CD4-positive, alpha-beta T cell treated with Interleukin-15 for 4 hours (primary cell): ENCODE data around the gene FAM110A.
A peak's percentile ranks its signal among the peaks of the same experiment; 100 is the strongest.
"Not testable (repeated sequence)": the region's sequence is repeated elsewhere in the genome, so short reads cannot be mapped to it uniquely, and the experiment has no call there.

Experiments used
- DNase-seq: peaks from one replicate; pipeline ENCODE4 v3.0.0-alpha.2; 2020; ENCODE audit warnings: low spot score

FAM110A gene

GRCh38 chr20:833450-834150 is at the start of gene FAM110A:
TSS of gene FAM110A (plus strand) at chr20:833715. CDS start at chr20:844805, 11,090 bp downstream.
- peak; percentile 95 for DNase-seq

- DNase-seq: no peak
These were observed 45.7 kb upstream of the FAM110A start for GRCh38 chr20:787825-788224.

DNA sequence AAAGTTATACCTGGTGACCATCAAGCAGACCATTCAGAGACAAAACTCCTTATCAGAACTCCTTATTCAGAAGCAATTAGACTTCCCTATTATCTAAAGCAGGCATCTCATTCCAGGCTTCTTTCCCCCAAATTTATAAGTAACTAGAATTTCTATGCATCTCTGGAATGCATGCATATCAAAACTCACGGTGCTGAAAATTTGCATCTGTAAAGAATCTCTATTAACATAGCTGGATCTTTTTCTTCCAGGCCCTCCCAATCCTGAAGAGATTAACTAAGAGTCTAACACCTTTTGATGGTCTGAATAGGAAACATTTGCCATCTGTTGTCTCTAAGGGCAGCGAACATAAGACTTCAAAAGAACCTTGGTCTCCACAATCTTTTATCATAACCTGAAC is 42.5 kb upstream of the FAM110A start:
- no peak for DNase-seq

DNA sequence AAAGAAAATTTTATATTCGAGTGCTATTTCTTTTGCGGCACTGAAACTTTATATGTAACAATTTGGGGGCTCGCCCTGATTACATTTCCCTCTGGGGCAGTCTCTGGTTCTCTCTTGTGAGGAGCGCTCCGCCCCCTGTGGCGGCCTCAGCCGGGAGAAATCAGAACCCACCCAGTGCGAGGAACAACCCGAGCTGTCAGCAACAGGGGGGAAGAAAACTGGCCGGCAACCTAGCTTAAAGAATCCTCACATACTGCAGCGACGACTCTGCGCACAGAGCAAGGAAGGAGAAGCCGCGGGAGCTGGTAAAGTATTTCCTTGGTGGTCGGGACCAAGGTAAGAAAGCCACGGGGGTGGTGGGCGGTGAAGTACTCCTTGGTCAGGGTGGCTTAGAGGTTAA is 41.3 kb upstream of the FAM110A start:
- no peak for DNase-seq

DNA sequence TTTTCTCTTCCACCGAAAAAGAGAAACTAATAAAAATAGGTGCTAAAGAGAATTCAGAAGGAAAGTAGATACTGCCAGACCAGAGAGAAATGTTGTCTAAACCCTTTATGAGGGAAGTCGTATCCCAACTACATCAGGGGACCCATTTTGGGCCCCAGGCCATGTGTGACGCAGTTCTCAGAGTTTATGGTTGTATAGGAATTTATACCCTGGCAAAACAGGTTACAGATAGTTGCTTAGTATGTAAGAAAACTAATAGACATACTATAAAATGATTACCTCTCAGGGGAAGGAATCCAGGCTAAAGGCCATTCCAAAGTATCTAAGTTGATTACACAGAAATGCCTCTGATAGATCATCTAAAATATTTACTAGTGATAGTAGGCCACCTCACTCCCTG is 36.6 kb upstream of the FAM110A start:
- DNase-seq: no peak

DNA sequence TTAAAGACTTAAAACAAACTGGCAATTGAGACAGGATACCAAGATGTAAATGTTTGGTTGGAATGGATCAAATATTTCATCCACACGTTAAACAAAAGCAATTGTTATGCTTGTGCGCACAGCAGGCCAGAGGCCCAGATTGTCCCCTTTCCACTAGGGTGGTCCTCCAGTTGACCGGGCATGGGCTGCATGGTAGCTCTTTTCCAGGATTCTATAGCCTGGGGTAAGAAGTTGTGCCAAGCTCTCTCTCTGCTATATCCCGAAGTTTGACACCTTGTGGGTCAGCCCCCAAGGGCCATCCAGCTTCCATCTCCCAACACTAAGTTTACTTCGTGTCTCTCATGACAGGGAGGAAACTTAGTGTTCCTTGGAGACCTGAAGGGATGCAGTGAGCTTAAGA is 34.8 kb upstream of the FAM110A start:
- DNase-seq: not testable (repeated sequence)

DNA sequence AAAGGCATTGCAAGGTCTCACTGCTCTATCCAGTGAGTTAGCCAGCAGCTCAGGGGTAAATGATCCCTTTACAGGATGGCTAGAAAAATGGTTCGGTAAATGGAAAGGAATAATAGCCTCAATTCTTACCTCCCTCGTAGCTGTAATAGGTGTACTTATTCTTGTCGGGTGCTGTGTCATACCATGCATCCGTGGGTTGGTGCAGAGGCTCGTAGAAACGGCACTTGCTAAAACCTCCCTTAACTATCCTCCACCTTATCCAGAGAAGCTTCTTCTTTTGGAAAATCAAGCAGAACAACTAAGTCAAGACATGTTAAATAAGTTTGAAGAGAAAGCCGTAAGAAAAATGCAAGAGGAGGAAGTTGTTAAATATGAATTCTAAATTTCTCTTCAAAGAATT is 33.5 kb upstream of the FAM110A start:
- DNase-seq: not testable (repeated sequence)

DNA sequence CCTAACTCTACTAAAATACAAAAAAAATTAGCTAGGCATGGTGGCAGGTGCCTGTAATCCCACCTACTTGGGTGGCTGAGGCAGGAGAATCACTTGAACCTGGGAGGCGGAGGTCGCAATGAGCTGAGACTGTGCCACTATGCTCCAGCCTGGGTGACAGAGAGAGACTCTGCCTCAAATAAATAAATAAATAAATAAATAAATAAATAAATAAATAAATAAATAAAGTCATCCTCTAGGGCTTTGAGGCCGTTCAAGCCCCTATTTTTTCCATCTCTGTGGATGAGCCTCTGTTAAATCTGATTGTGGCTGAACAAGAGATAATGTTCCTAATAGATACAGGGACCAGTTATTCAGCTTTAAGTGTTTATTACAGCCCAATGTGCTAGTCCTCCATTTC is 31.8 kb upstream of the FAM110A start:
- no peak for DNase-seq

DNA sequence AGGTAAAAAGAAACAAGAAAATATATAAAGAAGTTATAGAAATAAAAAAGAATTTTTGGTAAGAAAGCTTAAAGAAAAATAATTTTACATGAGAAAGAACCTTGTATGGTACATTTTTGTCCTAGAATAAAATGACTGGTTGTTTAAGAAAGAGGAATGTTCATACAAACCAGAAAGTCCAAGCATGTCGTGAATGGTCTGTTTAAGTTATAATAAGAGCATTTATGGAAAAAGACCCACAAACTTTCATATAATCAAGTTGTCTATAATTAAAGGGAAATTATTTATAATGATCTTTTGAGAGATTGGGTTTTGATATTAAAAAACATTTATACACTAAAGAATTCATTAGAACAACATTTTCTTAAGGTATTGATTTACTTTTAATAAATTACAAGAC is 27.8 kb upstream of the FAM110A start:
- DNase-seq: no peak

DNA sequence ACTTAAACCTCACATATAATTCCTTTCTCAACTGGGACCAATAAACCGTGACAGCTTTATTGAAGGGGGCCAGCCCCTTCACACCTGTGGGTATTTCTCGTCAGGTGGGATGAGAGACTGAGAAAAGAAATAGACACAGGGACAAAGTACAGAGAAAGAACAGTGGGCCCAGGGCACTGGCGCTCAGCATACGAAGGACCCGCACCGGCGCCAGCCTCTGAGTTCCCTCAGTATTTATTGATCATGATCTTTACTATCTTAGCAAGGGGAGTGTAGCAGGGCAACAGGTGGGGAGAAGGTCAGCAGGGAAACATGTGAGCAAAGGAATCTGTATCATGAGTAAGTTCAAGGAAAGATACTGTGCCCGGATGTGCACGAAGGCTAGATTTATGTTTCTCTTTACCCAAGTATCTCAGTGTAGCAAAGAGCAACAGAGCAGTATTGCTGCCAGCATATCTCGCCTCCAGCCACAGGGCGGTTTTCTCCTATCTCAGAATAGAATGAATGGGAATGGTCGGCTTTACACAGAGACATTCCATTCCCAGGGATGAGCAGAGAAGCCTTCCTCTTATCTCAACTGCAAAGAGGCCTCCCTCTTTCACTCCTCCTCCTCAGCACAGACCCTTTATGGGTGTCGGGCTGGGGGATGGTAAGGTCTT is 21.6 kb upstream of the FAM110A start:
- not testable (repeated sequence) for DNase-seq

DNA sequence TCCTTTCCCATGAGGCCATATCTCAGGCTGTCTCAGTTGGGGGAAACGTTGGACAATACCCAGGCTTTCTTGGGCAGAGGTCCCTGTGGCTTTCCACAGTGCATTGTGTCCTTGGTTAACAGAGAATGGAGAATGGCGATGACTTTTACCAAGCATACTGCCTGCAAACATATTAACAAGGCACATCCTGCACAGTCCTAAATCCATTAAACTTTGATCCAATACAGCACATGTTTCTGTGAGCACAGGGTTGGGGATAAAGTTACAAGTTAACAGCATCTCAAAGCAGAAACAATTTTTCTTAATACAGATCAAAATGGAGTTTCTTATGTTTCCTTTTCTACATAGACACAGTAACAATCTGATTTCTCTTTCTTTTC is 21.1 kb upstream of the FAM110A start:
- not testable (repeated sequence) for DNase-seq

DNA sequence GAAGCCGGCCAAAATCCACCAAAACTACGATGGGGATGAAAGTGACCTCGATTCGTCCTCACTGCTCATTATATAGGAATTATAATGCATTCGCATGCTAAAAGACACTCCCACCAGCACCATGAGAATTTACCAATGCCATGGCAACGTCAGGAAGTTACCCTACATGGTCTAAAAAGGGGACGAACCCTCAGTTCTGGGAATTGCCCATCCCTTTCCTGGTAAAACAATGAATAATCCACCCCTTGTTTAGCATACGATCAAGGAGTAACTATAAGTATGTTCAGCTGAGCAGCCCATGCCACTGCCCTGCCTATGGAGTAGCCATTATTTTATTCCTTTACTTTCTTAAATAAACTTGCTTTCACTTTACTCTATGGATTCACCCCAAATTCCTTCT is 20.1 kb upstream of the FAM110A start:
- no peak for DNase-seq

- no peak for DNase-seq
These were observed 18.3 kb upstream of the FAM110A start for GRCh38 chr20:815226-815625.

GRCh38 chr20:815914-816606 is 17.5 kb upstream of the FAM110A start:
- peak; percentile 64 for DNase-seq

DNA sequence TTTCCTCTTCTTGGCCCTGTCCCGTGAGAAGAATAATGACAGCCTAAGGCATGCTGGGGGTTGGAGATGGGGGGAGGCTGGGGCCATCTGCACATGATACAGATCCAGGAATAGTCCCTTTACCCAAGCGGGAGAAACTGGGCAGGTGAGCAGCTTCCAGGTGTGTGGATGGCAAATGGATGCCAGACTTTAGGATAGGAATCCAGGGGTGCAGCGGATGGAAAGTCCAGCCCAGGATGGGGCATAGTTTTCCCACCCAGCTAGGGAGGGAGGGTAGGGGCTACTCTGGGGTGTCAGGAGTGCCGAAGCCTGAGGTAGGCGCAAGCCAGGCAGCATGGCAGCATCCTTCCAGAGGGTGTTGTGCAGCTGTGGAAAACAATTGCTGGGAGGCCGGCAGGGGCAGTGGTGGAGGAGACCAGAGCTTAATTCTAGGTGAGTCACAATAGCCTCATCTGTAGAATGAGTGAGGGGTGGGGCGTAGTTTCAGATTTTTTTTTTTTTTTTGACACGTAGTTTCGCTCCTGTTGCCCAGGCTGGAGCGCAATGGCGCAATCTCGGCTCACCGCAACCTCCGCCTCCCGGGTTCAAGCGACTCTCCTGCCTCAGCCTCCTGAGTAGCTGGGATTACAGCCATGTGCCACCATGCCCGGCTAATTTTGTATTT is 15.4 kb upstream of the FAM110A start:
- DNase-seq: no peak

GRCh38 chr20:819680-820322 is 13.7 kb upstream of the FAM110A start:
- no peak for DNase-seq

DNA sequence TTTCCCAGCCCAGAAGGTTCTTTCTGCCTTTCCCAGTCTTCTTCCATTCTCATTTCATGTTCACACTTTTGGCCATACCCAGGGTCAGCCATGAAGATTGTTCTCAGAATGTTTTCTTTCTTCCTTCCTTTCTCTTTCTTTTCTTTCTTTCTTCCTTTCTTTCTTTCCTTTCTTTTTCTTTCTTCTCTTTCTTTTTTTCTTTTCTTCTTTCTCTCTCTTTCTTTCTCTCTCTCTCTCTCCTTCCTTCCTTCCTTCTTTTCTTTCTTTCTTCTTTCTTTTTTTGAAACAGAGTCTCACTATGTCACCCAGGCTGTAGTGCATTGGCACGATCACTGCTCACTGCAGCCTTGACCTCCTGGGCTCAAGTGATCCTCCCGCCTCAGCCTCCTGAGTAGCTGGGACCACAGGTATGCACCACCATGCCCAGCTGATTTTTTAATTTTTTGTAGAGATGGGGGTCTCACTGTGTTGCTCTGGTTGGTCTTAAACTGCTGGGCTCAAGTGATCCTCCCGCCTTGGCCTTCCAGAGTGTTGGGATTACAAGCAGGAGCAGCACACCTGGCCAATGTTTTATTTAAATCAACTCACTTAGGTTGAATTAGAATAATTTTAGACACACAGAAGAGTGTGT is 13.1 kb upstream of the FAM110A start:
- DNase-seq: no peak

DNA sequence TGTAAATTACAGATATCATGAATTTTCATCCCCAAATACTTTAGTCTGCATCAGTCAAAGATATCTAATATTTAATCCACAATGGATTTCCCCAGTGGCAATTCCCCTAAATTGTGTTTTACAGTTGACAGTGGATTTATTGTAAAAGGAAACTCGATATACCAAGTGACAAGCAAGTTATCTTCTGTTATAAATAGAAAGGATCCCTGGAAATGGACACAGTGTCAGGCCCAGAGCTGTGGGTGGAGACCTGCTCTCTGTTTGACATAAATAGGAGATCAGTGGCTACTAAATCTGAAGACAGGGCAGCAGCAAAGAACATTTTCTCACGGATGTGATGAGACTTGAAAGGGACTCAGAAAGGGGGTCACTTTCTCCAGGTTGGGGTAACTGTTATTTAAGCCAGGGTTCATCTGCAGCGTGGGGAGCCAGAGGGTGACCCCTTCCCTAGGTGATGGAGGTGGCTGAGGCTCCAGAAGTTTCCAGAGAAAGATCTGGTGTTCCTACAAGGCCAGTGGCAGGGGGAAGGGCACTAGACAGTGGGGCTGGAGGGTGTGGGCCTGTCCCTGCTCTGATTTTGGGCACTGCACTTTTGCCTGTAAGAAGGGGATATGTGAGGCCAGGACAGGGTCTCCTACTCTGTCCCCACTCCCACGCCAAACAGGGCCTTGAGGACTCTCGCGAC is 12.3 kb upstream of the FAM110A start:
- DNase-seq: no peak

DNA sequence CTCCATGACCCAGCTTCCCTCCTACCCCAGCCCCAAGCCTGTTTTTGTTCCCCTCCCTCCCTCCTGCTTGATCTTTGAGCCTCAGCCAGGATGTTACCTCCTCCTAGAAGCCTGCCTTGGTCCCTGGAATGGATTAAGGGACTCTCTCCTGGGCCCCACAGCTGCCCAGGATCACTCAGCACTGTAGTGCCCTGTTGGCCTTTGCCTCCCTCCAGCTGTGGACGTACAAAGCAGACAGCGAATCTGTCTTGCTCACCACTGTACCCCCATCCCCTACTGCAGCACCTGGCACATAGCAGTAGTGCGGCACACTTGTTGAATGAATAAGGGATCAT is 11.8 kb upstream of the FAM110A start:
- DNase-seq: no peak

DNA sequence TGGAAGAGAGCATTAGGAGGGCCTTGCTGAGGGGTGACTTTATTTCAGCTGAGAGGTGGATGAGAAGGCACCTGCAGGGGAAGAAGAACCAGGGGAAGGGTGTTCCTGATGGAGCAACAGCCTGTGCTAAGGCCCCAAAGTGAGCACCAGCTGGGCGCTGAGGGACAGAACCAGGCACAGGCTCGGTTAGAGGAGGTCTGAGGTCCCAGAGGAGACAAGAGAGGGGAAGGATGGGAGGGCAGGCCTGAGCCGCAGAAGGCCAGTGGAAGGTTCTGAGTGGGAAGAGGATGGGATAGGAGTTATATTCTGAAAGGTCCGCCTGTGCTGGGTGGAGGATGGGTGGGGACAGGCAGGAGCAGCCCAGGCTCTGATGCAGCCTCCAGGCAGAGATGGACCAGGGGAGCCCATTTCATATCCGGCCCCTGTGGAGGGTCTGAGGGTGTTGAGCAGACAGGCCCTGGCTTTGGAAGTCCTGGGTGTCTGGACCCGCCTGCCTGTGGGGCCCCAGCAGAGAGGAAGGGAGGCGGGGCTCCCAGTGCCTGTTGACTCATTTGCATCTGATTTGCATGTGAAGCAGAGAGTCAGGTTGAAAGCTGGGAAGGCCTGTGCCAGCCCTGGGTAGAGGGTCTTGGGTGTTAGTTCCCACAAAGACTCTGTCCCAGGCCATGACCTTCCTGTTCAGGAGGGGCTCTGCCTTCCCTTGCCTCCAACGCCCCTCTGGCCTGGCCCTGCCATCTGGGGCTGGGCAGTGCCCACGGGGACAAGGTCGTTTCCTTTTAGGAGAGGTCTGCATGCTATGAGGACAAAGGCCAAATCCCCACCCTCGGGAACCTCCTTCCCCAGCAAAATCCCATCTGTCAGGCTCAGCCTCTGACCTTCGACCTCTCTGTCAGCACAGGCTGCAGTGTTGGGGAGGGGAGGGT is 10.6 kb upstream of the FAM110A start:
- no peak for DNase-seq
